CD14-positive monocyte (primary cell): Measurements from ENCODE around the gene ABCC11. TPM values are rescaled to one million over a fixed set of nuclear protein-coding genes. Genes with fewer than 3 reads are reported as not detected.

ENCODE experiments used
- DNase-seq, 3 donors: peaks; one replicate each; pipeline ENCODE4 v3.0.0-alpha.2; 2011 to 2022
- H2AFZ ChIP-seq: 2 replicates; pipeline ENCODE4 v1.6.0; 2012; ENCODE audit warnings: mild to moderate bottlenecking, low read depth, low read length, inconsistent platforms; ENCODE audit not compliant: insufficient read depth, poor library complexity, severe bottlenecking
- H3K27ac ChIP-seq, 2 donors: 1 replicate in 1 of 2; 2 replicates in 1 of 2; pipeline ENCODE4 v1.5.1; 2012 to 2013; ENCODE audit warnings: low read length in 2 of 2, control low read depth in 1 of 2, inconsistent platforms in 1 of 2, low read depth in 1 of 2, mild to moderate bottlenecking in 1 of 2
- H3K27me3 ChIP-seq, 2 donors: one replicate each; pipeline versions ENCODE4 v1.6.0 to v1.6.1; 2011 to 2013; ENCODE audit warnings: low read length in 2 of 2; ENCODE audit not compliant: control insufficient read depth in 2 of 2, insufficient read depth in 2 of 2
- H3K36me3 ChIP-seq, 2 donors: replicated peaks in 1 of 2; 1 replicate in 1 of 2; 2 replicates in 1 of 2; pipeline versions ENCODE4 v1.5.1 to v1.6.1; 2012 to 2013; ENCODE audit warnings: low read length in 2 of 2, control low read depth in 1 of 2, inconsistent platforms in 1 of 2, mild to moderate bottlenecking in 1 of 2; ENCODE audit not compliant: insufficient read depth in 2 of 2, control insufficient read depth in 1 of 2
- H3K4me1 ChIP-seq, 2 donors: 1 replicate in 1 of 2; 2 replicates in 1 of 2; pipeline versions ENCODE4 v1.5.1 to v1.6.1; 2012 to 2013; ENCODE audit warnings: low read length in 2 of 2, control low read depth in 1 of 2, inconsistent platforms in 1 of 2, mild to moderate bottlenecking in 1 of 2, moderate library complexity in 1 of 2; ENCODE audit not compliant: insufficient read depth in 2 of 2, control insufficient read depth in 1 of 2
- H3K4me2 ChIP-seq: replicated peaks from 2 replicates; pipeline ENCODE3; 2012; ENCODE audit warnings: low read length, moderate library complexity, mild to moderate bottlenecking; ENCODE audit not compliant: poor library complexity, severe bottlenecking; ENCODE audit errors: extremely low read depth
- H3K4me3 ChIP-seq, 3 experiments: fragments of 200-600 bp in 1 of 3; sonication (generic) in 1 of 3; replicated peaks in 1 of 3; 1 replicate in 2 of 3; 2 replicates in 1 of 3; pipeline ENCODE4 v1.5.1; 2011 to 2013; ENCODE audit warnings: low read length in 3 of 3, mild to moderate bottlenecking in 3 of 3, control low read depth in 2 of 3, low read depth in 2 of 3, inconsistent platforms in 1 of 3, moderate library complexity in 1 of 3
- H3K79me2 ChIP-seq: 2 replicates; pipeline ENCODE4 v1.6.0; 2012; ENCODE audit warnings: mild to moderate bottlenecking, control low read depth, inconsistent platforms, low read length, moderate library complexity; ENCODE audit not compliant: insufficient read depth
- H3K9ac ChIP-seq: 2 replicates; pipeline ENCODE4 v1.6.0; 2017; ENCODE audit warnings: low read length, mild to moderate bottlenecking; ENCODE audit not compliant: insufficient read depth, poor library complexity, severe bottlenecking
- H3K9me3 ChIP-seq, 2 donors: replicated peaks in 1 of 2; 1 replicate in 1 of 2; 2 replicates in 1 of 2; pipeline versions ENCODE4 v1.5.1 to v1.6.1; 2012 to 2013; ENCODE audit warnings: low read length in 2 of 2, control low read depth in 1 of 2; ENCODE audit not compliant: control insufficient read depth in 1 of 2, insufficient read depth in 1 of 2
- H4K20me1 ChIP-seq: 2 replicates; pipeline ENCODE4 v1.6.0; 2012; ENCODE audit warnings: mild to moderate bottlenecking, low read length, control low read depth, moderate library complexity; ENCODE audit not compliant: insufficient read depth
- H3K27ac Mint-ChIP-seq, 7 donors: one replicate each; pipeline ENCODE4 v1.8.0; 2020; ENCODE audit warnings: mild to moderate bottlenecking in 7 of 7, mixed read lengths in 7 of 7, moderate library complexity in 6 of 7, inconsistent platforms in 2 of 7
- H3K27me3 Mint-ChIP-seq, 3 donors: one replicate each; pipeline ENCODE4 v1.8.0; 2021 to 2022; ENCODE audit warnings: low read depth in 3 of 3, mild to moderate bottlenecking in 3 of 3, mixed read lengths in 3 of 3, moderate library complexity in 3 of 3, inconsistent platforms in 1 of 3
- H3K36me3 Mint-ChIP-seq, 2 donors: one replicate each; pipeline ENCODE4 v1.8.0; 2020; ENCODE audit warnings: mixed read lengths in 2 of 2, inconsistent platforms in 1 of 2, mild to moderate bottlenecking in 1 of 2
- H3K4me1 Mint-ChIP-seq: one replicate; pipeline ENCODE4 v1.8.0; 2020; ENCODE audit warnings: mild to moderate bottlenecking, mixed read lengths
- H3K4me3 Mint-ChIP-seq, 2 donors: one replicate each; pipeline ENCODE4 v1.8.0; 2020; ENCODE audit warnings: mild to moderate bottlenecking in 2 of 2, mixed read lengths in 2 of 2, moderate library complexity in 1 of 2
- H3K9me3 Mint-ChIP-seq, 7 donors: one replicate each; pipeline ENCODE4 v1.8.0; 2020 to 2022; ENCODE audit warnings: mixed read lengths in 7 of 7, mild to moderate bottlenecking in 6 of 7, moderate library complexity in 6 of 7, inconsistent platforms in 2 of 7
- WGBS: methylation state at CpG from one replicate; pipeline ENCODE4 v1.1.5; 2013; ENCODE audit warnings: missing lambda C conversion rate; ENCODE audit not compliant: insufficient coverage; 5-methylcytosine and 5-hydroxymethylcytosine counted together
- intact Hi-C, 2 donors: fragments of 100-400 bp; cut with micrococcal nuclease; formaldehyde crosslinking; loops; one replicate each; pipeline versions ENCODE4 v1.15.0 to v1.15.1; 2023
- polyA plus RNA-seq, 3 donors: library from polyadenylated mRNA; depleted of rRNA in 1 of 3; unstranded in 2 of 3; stranded (reverse) in 1 of 3; fragments of 300-500 nt in 2 of 3; fragments of >200 nt in 1 of 3; fragmentation: Illumina TruSeq in 2 of 3; gene quantifications; 1 replicate in 2 of 3; 2 replicates in 1 of 3; pipeline ENCODE4 v1.2.3, GENCODE V29; 2012 to 2021
- TF ChIP-seq, protein P1 (sequence below): fragments of 200-600 bp; IDR thresholded peaks from one replicate; pipeline ENCODE4 v1.8.0; 2022; ENCODE audit warnings: antibody characterized with exemption, mild to moderate bottlenecking

ABCC11 gene
- polyA plus RNA-seq, 3 donors = 0.03 TPM; not detected in 2

DNA sequence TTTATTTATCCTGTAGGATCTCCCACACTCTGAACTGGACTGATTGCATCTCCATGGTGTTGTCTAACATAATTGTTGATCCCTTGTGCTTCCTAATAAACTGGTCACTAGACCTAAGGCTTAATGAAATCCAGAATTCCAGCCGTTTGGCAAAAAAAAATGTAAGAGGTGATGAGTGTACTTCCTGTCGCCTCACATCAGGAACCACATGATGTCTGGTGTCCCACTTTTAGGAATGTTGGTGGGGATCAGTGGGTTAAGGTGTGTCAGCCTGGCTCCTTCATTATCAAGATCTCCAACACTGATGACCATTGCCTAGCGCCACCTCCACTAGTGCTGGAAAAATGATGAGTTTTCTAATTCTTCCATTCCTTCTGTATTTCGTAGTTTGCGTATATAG is 21.9 kb downstream of the ABCC11 start:
- no peak for DNase-seq
- Histone ChIP-seq H3K4me2 (no peak overlapping the region), H3K9me3 (no peaks in the 10 kb centered on the region), H3K27ac (no peak overlapping the region), H3K9ac (no peak overlapping the region), H3K36me3 (no peaks in the 10 kb centered on the region), H3K4me1 (no peaks in the 10 kb centered on the region), H3K79me2 (no peaks in the 10 kb centered on the region), H3K4me3 (no peak overlapping the region), H2AFZ (no peak overlapping the region), H3K27me3 (no peaks in the 10 kb centered on the region), H4K20me1 (no peaks in the 10 kb centered on the region)
- no peaks in the 10 kb centered on the region for H3K4me1 Mint-ChIP-seq
- WGBS = no CpG with 5 or more reads among the region's 5 CpGs
- no peaks in the 10 kb centered on the region for H3K36me3 Mint-ChIP-seq
- intact Hi-C loops = no loop called here
- no peak overlapping the region for H3K27ac Mint-ChIP-seq
- H3K27me3 Mint-ChIP-seq = peaks cover 0 to 6% (median 3%) of the 10 kb centered on the region in 3 donors
- H3K9me3 Mint-ChIP-seq = peaks cover 0 to 3% (median 0%) of the 10 kb centered on the region in 7 donors
- H3K4me3 Mint-ChIP-seq = no peak overlapping the region
- TF ChIP-seq, protein P1, sequence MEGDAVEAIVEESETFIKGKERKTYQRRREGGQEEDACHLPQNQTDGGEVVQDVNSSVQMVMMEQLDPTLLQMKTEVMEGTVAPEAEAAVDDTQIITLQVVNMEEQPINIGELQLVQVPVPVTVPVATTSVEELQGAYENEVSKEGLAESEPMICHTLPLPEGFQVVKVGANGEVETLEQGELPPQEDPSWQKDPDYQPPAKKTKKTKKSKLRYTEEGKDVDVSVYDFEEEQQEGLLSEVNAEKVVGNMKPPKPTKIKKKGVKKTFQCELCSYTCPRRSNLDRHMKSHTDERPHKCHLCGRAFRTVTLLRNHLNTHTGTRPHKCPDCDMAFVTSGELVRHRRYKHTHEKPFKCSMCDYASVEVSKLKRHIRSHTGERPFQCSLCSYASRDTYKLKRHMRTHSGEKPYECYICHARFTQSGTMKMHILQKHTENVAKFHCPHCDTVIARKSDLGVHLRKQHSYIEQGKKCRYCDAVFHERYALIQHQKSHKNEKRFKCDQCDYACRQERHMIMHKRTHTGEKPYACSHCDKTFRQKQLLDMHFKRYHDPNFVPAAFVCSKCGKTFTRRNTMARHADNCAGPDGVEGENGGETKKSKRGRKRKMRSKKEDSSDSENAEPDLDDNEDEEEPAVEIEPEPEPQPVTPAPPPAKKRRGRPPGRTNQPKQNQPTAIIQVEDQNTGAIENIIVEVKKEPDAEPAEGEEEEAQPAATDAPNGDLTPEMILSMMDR = no peak

DNA sequence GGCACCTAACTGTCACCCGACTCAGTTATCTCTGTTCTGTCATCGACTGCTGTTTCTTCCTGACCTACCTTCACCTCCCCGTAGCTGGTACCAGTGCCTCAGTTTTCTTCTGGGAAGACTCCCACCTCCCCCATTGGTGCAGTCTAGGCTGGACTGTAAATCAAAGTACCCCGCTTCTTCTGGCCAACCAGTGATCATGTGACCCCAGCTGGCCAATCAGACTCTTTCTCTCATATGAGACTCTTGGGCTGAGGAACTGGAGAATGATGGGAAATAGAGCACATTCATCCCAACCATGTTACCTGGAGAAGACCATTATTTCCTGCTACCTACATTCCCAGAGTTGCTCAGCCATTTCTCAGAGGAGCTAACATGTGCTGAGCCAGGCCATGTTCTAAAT is 23.8 kb downstream of the ABCC11 start:
- Histone ChIP-seq H3K4me2 (no peak overlapping the region), H3K9me3 (no peaks in the 10 kb centered on the region), H2AFZ (no peak overlapping the region), H3K27me3 (no peaks in the 10 kb centered on the region), H3K27ac (no peak overlapping the region), H3K4me3 (no peak overlapping the region), H3K79me2 (no peaks in the 10 kb centered on the region), H3K4me1 (no peaks in the 10 kb centered on the region), H3K9ac (no peak overlapping the region), H4K20me1 (no peaks in the 10 kb centered on the region), H3K36me3 (no peaks in the 10 kb centered on the region)
- 100% methylated on average over 2 of the region's 4 CpGs for WGBS
- H3K4me1 Mint-ChIP-seq = no peaks in the 10 kb centered on the region
- H3K9me3 Mint-ChIP-seq = peaks cover 0 to 3% (median 0%) of the 10 kb centered on the region in 7 donors
- H3K4me3 Mint-ChIP-seq = no peak overlapping the region
- H3K27me3 Mint-ChIP-seq = peaks cover 0 to 3% (median 0%) of the 10 kb centered on the region in 3 donors
- H3K27ac Mint-ChIP-seq = no peak overlapping the region
- no peak for DNase-seq
- intact Hi-C loops = no loop called here
- TF ChIP-seq, protein P1 = no peak
- H3K36me3 Mint-ChIP-seq = no peaks in the 10 kb centered on the region
